AG09309 (cell line): ENCODE results near the gene PPP2R5C.

Experiments
- DNase-seq: peaks from one replicate; pipeline ENCODE4 v3.0.0-alpha.2; 2010; ENCODE audit warnings: low read depth
- H3K4me3 ChIP-seq: 2 replicates; pipeline ENCODE4 v1.5.1; 2011; ENCODE audit warnings: mild to moderate bottlenecking, low read depth, low read length, moderate library complexity; ENCODE audit not compliant: control insufficient read depth
- CTCF ChIP-seq: IDR thresholded peaks from 2 replicates; pipeline ENCODE4 v1.5.1; 2011; ENCODE audit warnings: mild to moderate bottlenecking, low read depth, low read length, inconsistent platforms; ENCODE audit not compliant: insufficient read depth, control insufficient read depth; ENCODE audit errors: missing control alignments

The PPP2R5C gene

GRCh38 chr14:101897326-101897725 lies 135.8 kb downstream of the PPP2R5C start:
- TF ChIP-seq CTCF: no peak
- DNase-seq: no peak
- no peak overlapping the region for H3K4me3 ChIP-seq

GRCh38 chr14:101898416-101898815 lies 136.9 kb downstream of the PPP2R5C start:
- no peak for TF ChIP-seq CTCF
- DNase-seq: no peak
- H3K4me3 ChIP-seq: no peak overlapping the region

GRCh38 chr14:101899263-101899662 lies 137.8 kb downstream of the PPP2R5C start:
- TF ChIP-seq CTCF: no peak
- H3K4me3 ChIP-seq: no peak overlapping the region
- no peak for DNase-seq

- TF ChIP-seq CTCF: no peak
Observed at GRCh38 chr14:101900253-101900652, 138.7 kb downstream of the PPP2R5C start.

GRCh38 chr14:101903111-101903561 lies 141.6 kb downstream of the PPP2R5C start:
- TF ChIP-seq CTCF: no peak
- H3K4me3 ChIP-seq: no peak overlapping the region
- DNase-seq: no peak

More at GRCh38 chr14:101900253-101900652, 138.7 kb downstream of the PPP2R5C start:
- no peak for DNase-seq
- no peak overlapping the region for H3K4me3 ChIP-seq

- H3K4me3 ChIP-seq: no peak overlapping the region
- DNase-seq: no peak
- no peak for TF ChIP-seq CTCF
Observed at GRCh38 chr14:101905614-101906013, 144.1 kb downstream of the PPP2R5C start.

- no peak for TF ChIP-seq CTCF
- no peak for DNase-seq
- H3K4me3 ChIP-seq: no peak overlapping the region
Observed at GRCh38 chr14:101906645-101907044, 145.1 kb downstream of the PPP2R5C start.
